ENCODE measurements around the gene FMNL2. TPM values are rescaled to one million over a fixed set of nuclear protein-coding genes. Genes with fewer than 3 reads are reported as not detected.

The FMNL2 gene
- total and polyA plus RNA-seq, 2 experiments from 2014 or later, result 16.5 to 45.4 TPM

DNA sequence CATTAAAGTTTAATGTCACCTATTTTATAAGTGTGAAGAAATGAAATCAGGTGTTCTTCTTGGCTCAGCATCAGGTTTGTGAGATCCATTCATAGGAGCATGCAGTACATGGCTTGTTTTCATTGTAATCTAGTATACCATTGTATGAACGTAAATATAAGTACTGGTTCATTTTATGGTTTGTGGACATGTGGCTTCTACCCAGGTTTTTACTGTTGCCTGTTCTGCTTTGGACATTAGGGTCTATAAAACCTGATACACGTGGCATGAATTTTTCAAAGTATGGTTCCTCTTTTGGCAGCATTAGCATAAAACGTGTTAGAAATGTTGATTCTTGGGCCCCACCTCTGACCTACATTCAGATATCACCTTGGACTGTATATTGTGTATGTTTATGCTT lies 206.7 kb downstream of the FMNL2 start:
- no peak for ATAC-seq
- Histone ChIP-seq H3K4me1 (ENCODE audit: insufficient read depth) (peaks cover 22% of the 10 kb centered on the region; the same call in 1 of the 2 replicates), H3K36me3 (ENCODE audit: insufficient read depth) (no peaks in the 10 kb centered on the region), H3K27me3 (ENCODE audit: insufficient read depth) (no peaks in the 10 kb centered on the region), H3K27ac (ENCODE audit: low read depth) (no peak overlapping the region), H3K4me2 (no peak overlapping the region), H4K20me1 (replicated peaks; ENCODE audit: insufficient read depth) (peaks cover 4% of the 10 kb centered on the region; the same call in 1 of the 2 replicates), H3F3A (replicated peaks; ENCODE audit: low read depth) (no peaks in the 10 kb centered on the region), H2AFZ (no peak overlapping the region), H3K79me2 (replicated peaks; ENCODE audit: insufficient read depth) (peaks cover 18% of the 10 kb centered on the region), H3K4me3 (no peak overlapping the region), H3K9me2 (ENCODE audit: insufficient read depth) (no peaks in the 10 kb centered on the region)
- Mint-ChIP-seq H3K4me1 (peaks cover 23% of the 10 kb centered on the region; the same call in 2 of the 3 replicates), H3K27ac (no peak overlapping the region), H3K27me3 (ENCODE audit: insufficient read depth, low read depth, poor library complexity) (peaks cover 5% of the 10 kb centered on the region), H3K36me3 (ENCODE audit: low read depth) (no peaks in the 10 kb centered on the region; the same call in 2 of the 3 replicates), H3K9me3 (no peaks in the 10 kb centered on the region), H3K4me3 (no peak overlapping the region)
- TF ChIP-seq, protein P1, sequence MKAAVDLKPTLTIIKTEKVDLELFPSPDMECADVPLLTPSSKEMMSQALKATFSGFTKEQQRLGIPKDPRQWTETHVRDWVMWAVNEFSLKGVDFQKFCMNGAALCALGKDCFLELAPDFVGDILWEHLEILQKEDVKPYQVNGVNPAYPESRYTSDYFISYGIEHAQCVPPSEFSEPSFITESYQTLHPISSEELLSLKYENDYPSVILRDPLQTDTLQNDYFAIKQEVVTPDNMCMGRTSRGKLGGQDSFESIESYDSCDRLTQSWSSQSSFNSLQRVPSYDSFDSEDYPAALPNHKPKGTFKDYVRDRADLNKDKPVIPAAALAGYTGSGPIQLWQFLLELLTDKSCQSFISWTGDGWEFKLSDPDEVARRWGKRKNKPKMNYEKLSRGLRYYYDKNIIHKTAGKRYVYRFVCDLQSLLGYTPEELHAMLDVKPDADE (IDR thresholded peaks at IDR 0.05), result no peak
- no peak for TF ChIP-seq EZH2phosphoT487 (IDR thresholded peaks at IDR 0.05; ENCODE audit: unreplicated experiment)
- TF ChIP-seq POLR2AphosphoS5 (IDR thresholded peaks at IDR 0.05; ENCODE audit: low read depth), result no peak
- TF ChIP-seq ZNF114 (CRISPR knock-in tag; IDR thresholded peaks at IDR 0.05), result no peak
- TF ChIP-seq, protein P2, sequence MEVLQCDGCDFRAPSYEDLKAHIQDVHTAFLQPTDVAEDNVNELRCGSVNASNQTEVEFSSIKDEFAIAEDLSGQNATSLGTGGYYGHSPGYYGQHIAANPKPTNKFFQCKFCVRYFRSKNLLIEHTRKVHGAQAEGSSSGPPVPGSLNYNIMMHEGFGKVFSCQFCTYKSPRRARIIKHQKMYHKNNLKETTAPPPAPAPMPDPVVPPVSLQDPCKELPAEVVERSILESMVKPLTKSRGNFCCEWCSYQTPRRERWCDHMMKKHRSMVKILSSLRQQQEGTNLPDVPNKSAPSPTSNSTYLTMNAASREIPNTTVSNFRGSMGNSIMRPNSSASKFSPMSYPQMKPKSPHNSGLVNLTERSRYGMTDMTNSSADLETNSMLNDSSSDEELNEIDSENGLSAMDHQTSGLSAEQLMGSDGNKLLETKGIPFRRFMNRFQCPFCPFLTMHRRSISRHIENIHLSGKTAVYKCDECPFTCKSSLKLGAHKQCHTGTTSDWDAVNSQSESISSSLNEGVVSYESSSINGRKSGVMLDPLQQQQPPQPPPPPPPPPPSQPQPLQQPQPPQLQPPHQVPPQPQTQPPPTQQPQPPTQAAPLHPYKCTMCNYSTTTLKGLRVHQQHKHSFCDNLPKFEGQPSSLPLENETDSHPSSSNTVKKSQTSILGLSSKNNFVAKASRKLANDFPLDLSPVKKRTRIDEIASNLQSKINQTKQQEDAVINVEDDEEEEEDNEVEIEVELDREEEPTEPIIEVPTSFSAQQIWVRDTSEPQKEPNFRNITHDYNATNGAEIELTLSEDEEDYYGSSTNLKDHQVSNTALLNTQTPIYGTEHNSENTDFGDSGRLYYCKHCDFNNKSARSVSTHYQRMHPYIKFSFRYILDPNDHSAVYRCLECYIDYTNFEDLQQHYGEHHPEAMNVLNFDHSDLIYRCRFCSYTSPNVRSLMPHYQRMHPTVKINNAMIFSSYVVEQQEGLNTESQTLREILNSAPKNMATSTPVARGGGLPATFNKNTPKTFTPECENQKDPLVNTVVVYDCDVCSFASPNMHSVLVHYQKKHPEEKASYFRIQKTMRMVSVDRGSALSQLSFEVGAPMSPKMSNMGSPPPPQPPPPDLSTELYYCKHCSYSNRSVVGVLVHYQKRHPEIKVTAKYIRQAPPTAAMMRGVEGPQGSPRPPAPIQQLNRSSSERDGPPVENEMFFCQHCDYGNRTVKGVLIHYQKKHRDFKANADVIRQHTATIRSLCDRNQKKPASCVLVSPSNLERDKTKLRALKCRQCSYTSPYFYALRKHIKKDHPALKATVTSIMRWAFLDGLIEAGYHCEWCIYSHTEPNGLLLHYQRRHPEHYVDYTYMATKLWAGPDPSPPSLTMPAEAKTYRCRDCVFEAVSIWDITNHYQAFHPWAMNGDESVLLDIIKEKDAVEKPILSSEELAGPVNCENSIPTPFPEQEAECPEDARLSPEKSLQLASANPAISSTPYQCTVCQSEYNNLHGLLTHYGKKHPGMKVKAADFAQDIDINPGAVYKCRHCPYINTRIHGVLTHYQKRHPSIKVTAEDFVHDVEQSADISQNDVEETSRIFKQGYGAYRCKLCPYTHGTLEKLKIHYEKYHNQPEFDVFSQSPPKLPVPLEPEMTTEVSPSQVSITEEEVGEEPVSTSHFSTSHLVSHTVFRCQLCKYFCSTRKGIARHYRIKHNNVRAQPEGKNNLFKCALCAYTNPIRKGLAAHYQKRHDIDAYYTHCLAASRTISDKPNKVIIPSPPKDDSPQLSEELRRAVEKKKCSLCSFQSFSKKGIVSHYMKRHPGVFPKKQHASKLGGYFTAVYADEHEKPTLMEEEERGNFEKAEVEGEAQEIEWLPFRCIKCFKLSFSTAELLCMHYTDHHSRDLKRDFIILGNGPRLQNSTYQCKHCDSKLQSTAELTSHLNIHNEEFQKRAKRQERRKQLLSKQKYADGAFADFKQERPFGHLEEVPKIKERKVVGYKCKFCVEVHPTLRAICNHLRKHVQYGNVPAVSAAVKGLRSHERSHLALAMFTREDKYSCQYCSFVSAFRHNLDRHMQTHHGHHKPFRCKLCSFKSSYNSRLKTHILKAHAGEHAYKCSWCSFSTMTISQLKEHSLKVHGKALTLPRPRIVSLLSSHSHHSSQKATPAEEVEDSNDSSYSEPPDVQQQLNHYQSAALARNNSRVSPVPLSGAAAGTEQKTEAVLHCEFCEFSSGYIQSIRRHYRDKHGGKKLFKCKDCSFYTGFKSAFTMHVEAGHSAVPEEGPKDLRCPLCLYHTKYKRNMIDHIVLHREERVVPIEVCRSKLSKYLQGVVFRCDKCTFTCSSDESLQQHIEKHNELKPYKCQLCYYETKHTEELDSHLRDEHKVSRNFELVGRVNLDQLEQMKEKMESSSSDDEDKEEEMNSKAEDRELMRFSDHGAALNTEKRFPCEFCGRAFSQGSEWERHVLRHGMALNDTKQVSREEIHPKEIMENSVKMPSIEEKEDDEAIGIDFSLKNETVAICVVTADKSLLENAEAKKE (CRISPR knock-in tag; IDR thresholded peaks at IDR 0.05), result no peak
- TF ChIP-seq, protein P3, sequence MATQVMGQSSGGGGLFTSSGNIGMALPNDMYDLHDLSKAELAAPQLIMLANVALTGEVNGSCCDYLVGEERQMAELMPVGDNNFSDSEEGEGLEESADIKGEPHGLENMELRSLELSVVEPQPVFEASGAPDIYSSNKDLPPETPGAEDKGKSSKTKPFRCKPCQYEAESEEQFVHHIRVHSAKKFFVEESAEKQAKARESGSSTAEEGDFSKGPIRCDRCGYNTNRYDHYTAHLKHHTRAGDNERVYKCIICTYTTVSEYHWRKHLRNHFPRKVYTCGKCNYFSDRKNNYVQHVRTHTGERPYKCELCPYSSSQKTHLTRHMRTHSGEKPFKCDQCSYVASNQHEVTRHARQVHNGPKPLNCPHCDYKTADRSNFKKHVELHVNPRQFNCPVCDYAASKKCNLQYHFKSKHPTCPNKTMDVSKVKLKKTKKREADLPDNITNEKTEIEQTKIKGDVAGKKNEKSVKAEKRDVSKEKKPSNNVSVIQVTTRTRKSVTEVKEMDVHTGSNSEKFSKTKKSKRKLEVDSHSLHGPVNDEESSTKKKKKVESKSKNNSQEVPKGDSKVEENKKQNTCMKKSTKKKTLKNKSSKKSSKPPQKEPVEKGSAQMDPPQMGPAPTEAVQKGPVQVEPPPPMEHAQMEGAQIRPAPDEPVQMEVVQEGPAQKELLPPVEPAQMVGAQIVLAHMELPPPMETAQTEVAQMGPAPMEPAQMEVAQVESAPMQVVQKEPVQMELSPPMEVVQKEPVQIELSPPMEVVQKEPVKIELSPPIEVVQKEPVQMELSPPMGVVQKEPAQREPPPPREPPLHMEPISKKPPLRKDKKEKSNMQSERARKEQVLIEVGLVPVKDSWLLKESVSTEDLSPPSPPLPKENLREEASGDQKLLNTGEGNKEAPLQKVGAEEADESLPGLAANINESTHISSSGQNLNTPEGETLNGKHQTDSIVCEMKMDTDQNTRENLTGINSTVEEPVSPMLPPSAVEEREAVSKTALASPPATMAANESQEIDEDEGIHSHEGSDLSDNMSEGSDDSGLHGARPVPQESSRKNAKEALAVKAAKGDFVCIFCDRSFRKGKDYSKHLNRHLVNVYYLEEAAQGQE (IDR thresholded peaks at IDR 0.05; ENCODE audit: unreplicated experiment), result no peak
- no peak for TF ChIP-seq CREB1 (CRISPR knock-in tag; IDR thresholded peaks at IDR 0.05; ENCODE audit: low read depth)
- TF ChIP-seq ZNF331 (CRISPR knock-in tag; IDR thresholded peaks at IDR 0.05; ENCODE audit: low read depth), result no peak
- TF ChIP-seq NANOG (IDR thresholded peaks at IDR 0.05; ENCODE audit: borderline replicate concordance), result no peak
- TF ChIP-seq, protein P4, sequence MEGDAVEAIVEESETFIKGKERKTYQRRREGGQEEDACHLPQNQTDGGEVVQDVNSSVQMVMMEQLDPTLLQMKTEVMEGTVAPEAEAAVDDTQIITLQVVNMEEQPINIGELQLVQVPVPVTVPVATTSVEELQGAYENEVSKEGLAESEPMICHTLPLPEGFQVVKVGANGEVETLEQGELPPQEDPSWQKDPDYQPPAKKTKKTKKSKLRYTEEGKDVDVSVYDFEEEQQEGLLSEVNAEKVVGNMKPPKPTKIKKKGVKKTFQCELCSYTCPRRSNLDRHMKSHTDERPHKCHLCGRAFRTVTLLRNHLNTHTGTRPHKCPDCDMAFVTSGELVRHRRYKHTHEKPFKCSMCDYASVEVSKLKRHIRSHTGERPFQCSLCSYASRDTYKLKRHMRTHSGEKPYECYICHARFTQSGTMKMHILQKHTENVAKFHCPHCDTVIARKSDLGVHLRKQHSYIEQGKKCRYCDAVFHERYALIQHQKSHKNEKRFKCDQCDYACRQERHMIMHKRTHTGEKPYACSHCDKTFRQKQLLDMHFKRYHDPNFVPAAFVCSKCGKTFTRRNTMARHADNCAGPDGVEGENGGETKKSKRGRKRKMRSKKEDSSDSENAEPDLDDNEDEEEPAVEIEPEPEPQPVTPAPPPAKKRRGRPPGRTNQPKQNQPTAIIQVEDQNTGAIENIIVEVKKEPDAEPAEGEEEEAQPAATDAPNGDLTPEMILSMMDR (conservative IDR thresholded peaks at IDR 0.05; ENCODE audit: low read depth in 2 of 2), result no peak
- no peak for TF ChIP-seq EZH2 (IDR thresholded peaks at IDR 0.05; ENCODE audit: low read depth, unreplicated experiment)
- TF ChIP-seq JUNB (IDR thresholded peaks at IDR 0.05; ENCODE audit: unreplicated experiment), result no peak
- no peak for TF ChIP-seq STAT1 (IDR thresholded peaks at IDR 0.05; ENCODE audit: unreplicated experiment)
- no peak for DNase-seq (ENCODE audit: low spot score)
